Activated CD4-positive, alpha-beta T cell treated with anti-CD3 and anti-CD28 coated beads, Interleukin-2, Interleukin-6, amounts not matched to agents 100 ng/mL and 50 ng/mL, durations not matched to agents 16 hours and 8 hours (primary cell): ENCODE data around the gene SLC26A11.

Source experiments
- DNase-seq: peaks from one replicate; pipeline ENCODE4 v3.0.0-alpha.2; 2020

Gene SLC26A11

GRCh38 chr17:80220054-80220735, at the start of gene SLC26A11, which contains the start of gene SGSH:
Gene SLC26A11, plus strand, starts transcription at chr17:80220427. Its CDS starts 1,134 bp downstream, at chr17:80221561.
Gene SGSH, minus strand, starts transcription at chr17:80220333. Its CDS starts 20 bp downstream, at chr17:80220313.
- peak; percentile 82 for DNase-seq

- no peak for DNase-seq
Observed at GRCh38 chr17:80171681-80172080, 48.5 kb upstream of the SLC26A11 start.

GRCh38 chr17:80173126-80173525, 47.1 kb upstream of the SLC26A11 start:
- no peak for DNase-seq

GRCh38 chr17:80173916-80174315, 46.3 kb upstream of the SLC26A11 start:
- DNase-seq: no peak

- DNase-seq: no peak
Observed at GRCh38 chr17:80176757-80177156, 43.5 kb upstream of the SLC26A11 start.

GRCh38 chr17:80177986-80178595, 42.1 kb upstream of the SLC26A11 start:
- no peak for DNase-seq

- DNase-seq: no peak
Observed at GRCh38 chr17:80180192-80180591, 40.0 kb upstream of the SLC26A11 start.

GRCh38 chr17:80181431-80181830, 38.8 kb upstream of the SLC26A11 start:
- no peak for DNase-seq

- DNase-seq: no peak
Observed at GRCh38 chr17:80182118-80182844, 37.9 kb upstream of the SLC26A11 start.

GRCh38 chr17:80182845-80183223, 37.4 kb upstream of the SLC26A11 start:
- no peak for DNase-seq

- DNase-seq: no peak
Observed at GRCh38 chr17:80183581-80184422, 36.4 kb upstream of the SLC26A11 start.

- no peak for DNase-seq
Observed at GRCh38 chr17:80184423-80184714, 35.9 kb upstream of the SLC26A11 start.

- no peak for DNase-seq
Observed at GRCh38 chr17:80185968-80186367, 34.3 kb upstream of the SLC26A11 start.

- DNase-seq: no peak
Observed at GRCh38 chr17:80187090-80187489, 33.1 kb upstream of the SLC26A11 start.

- DNase-seq: no peak
Observed at GRCh38 chr17:80187515-80187941, 32.7 kb upstream of the SLC26A11 start.

GRCh38 chr17:80189611-80190010, 30.6 kb upstream of the SLC26A11 start:
- no peak for DNase-seq

- no peak for DNase-seq
Observed at GRCh38 chr17:80190716-80191115, 29.5 kb upstream of the SLC26A11 start.

GRCh38 chr17:80191192-80191591, 29.0 kb upstream of the SLC26A11 start:
- DNase-seq: no peak

GRCh38 chr17:80191865-80192661, 28.2 kb upstream of the SLC26A11 start:
- no peak for DNase-seq

GRCh38 chr17:80195141-80195540, 25.1 kb upstream of the SLC26A11 start:
- no peak for DNase-seq

- DNase-seq: peak; percentile 57
Observed at GRCh38 chr17:80195671-80196529, 24.3 kb upstream of the SLC26A11 start.
